ENCODE measurements around the gene DPAGT1. TPM values are rescaled to one million over a fixed set of nuclear protein-coding genes. Genes with fewer than 3 reads are reported as not detected.
A peak's percentile ranks its signal among the peaks of the same experiment; 100 is the strongest.

DPAGT1 gene
- polyA plus RNA-seq, 12 donors: 22.4 to 65.5 (median 32.2) TPM; not detected in 1

- no peak for DNase-seq
These were observed 1.9 kb downstream of the DPAGT1 start for GRCh38 chr11:119099711-119100110.

GRCh38 chr11:119095066-119095880, 6.4 kb downstream of the DPAGT1 start:
- DNase-seq: peak; percentile 99

- DNase-seq: no peak
These were observed 6.9 kb downstream of the DPAGT1 start for GRCh38 chr11:119094816-119095065.

GRCh38 chr11:119093942-119094815, 7.5 kb downstream of the DPAGT1 start:
- DNase-seq: no peak

GRCh38 chr11:119092880-119093842, 8.5 kb downstream of the DPAGT1 start:
- no peak for DNase-seq

- no peak for DNase-seq
These were observed 9.4 kb downstream of the DPAGT1 start for GRCh38 chr11:119091966-119092879.

GRCh38 chr11:119091178-119091577, 10.5 kb downstream of the DPAGT1 start:
- DNase-seq: no peak

- no peak for DNase-seq
These were observed 12.3 kb downstream of the DPAGT1 start for GRCh38 chr11:119089319-119089718.

- no peak for DNase-seq
These were observed 13.2 kb downstream of the DPAGT1 start for GRCh38 chr11:119088406-119088805.

- DNase-seq: no peak
These were observed 13.9 kb downstream of the DPAGT1 start for GRCh38 chr11:119087747-119088241.

- no peak for DNase-seq
These were observed 14.5 kb downstream of the DPAGT1 start for GRCh38 chr11:119087123-119087522.

GRCh38 chr11:119085437-119085847, 16.2 kb downstream of the DPAGT1 start:
- DNase-seq: no peak

GRCh38 chr11:119084663-119085436, 16.8 kb downstream of the DPAGT1 start, which contains the start of gene HMBS:
Gene HMBS (plus strand): TSS chr11:119084881. CDS start chr11:119085034, 153 bp downstream.
- DNase-seq: peak; percentile 99

GRCh38 chr11:119081682-119082260, 19.9 kb downstream of the DPAGT1 start:
- DNase-seq: no peak

- no peak for DNase-seq
These were observed 22.8 kb downstream of the DPAGT1 start for GRCh38 chr11:119078675-119079420.

GRCh38 chr11:119077839-119078238, 23.8 kb downstream of the DPAGT1 start:
- DNase-seq: no peak

GRCh38 chr11:119067371-119068222, 34.1 kb downstream of the DPAGT1 start, which contains the start of gene VPS11:
Gene VPS11 (plus strand): TSS chr11:119067818. CDS start chr11:119067824, 6 bp downstream.
- DNase-seq: peak; percentile 96
